Stimulated activated naive B cell treated with anti-CD40 and anti-IgM and Interleukin-4, amounts not matched to agents 10 μg/mL and 1 μg/mL and 100 μg/mL, for 72 hours (primary cell): Measurements from ENCODE around the gene RCSD1.

Experiments
- ATAC-seq, 2 donors: fragments of 150-1000 bp; cut with Tn5 transposase; replicated peaks; 2 replicates each; pipeline ENCODE4 v1.10.0; 2021; ENCODE audit warnings: moderate library complexity in 1 of 2
- DNase-seq: peaks from one replicate; pipeline ENCODE4 v3.0.0; 2021
- H3K27ac Mint-ChIP-seq: one replicate; pipeline ENCODE4 v1.8.0; 2022; ENCODE audit warnings: mild to moderate bottlenecking, mixed read lengths
- H3K27me3 Mint-ChIP-seq, 2 donors: one replicate each; pipeline ENCODE4 v1.8.0; 2022; ENCODE audit warnings: mixed read lengths in 2 of 2
- H3K36me3 Mint-ChIP-seq, 2 donors: one replicate each; pipeline ENCODE4 v1.8.0; 2022; ENCODE audit warnings: mixed read lengths in 2 of 2, mild to moderate bottlenecking in 1 of 2
- H3K4me1 Mint-ChIP-seq, 2 donors: one replicate each; pipeline ENCODE4 v1.8.0; 2022; ENCODE audit warnings: mixed read lengths in 2 of 2, mild to moderate bottlenecking in 1 of 2
- H3K4me3 Mint-ChIP-seq, 2 donors: one replicate each; pipeline ENCODE4 v1.8.0; 2022; ENCODE audit warnings: mild to moderate bottlenecking in 2 of 2, mixed read lengths in 2 of 2, moderate library complexity in 1 of 2
- H3K9me3 Mint-ChIP-seq, 2 donors: one replicate each; pipeline ENCODE4 v1.8.0; 2022; ENCODE audit warnings: mixed read lengths in 2 of 2, mild to moderate bottlenecking in 1 of 2

The RCSD1 gene

DNA sequence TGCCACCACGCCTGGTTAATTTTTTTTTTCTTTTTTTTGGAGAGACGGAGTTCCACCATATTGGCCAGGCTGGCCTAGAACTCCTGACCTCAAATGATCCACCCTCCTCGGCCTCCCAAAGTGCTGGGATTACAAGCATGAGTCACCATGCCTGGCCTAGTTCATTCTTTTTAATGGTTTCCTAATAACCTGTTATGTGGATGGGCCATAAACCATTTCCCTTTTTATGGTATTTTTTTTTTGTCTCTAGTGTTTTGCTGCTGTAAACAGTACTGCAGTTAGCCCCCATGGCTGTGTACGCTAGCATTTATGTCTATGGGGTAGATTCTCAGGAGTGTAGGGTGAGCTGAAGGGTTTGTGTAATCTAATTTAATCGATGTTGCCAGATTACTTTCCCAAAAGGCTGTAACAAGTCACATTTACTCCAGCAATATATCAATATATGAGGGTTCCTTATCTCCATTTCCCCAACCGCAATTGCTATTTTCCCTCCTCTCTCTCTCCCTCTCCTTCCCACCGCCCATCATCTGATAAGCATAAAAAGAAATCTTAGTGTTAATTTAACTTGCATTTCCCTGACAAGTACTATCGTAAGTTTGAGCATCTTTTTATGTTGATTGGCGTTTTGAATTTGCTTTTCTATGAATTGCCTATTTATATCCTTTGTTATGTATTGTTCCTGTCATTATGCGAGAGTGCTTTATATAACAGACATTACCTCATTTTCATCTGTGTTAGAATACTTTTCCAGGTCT is 28.7 kb downstream of the RCSD1 start:
- H3K27me3 Mint-ChIP-seq: no peaks in the 10 kb centered on the region
- H3K36me3 Mint-ChIP-seq: peaks cover 28 to 49% of the 10 kb centered on the region in 2 donors
- ATAC-seq (no peak), DNase-seq (no peak)
- peaks cover 77 to 96% of the 10 kb centered on the region in 2 donors for H3K4me1 Mint-ChIP-seq
- H3K9me3 Mint-ChIP-seq: peaks cover 0 to 2% of the 10 kb centered on the region in 2 donors
- H3K4me3 Mint-ChIP-seq: no peak overlapping the region
- peak overlapping the region; percentile 71 for H3K27ac Mint-ChIP-seq

DNA sequence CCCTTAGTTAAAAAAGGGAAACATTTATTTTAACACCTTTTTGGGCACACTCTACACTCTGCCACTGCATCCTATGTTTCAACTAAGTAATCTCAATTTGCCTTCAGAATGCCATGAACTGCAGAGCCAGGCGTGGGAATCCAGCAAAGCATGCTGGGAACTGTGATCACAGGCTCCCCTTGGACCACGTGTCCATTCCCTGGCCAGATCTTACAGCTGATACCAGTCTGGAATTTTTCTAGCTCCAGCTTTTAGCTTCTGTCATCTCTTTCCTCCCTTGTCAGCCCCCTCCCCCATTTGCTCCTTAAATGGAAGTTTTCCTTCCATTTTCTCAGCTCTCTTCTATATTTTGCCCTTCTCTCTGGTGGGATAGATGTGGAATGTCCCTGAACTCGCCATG is 29.4 kb downstream of the RCSD1 start:
- no peak for DNase-seq
- Mint-ChIP-seq H3K27ac (peak overlapping the region; percentile 53), H3K27me3 (no peaks in the 10 kb centered on the region), H3K9me3 (peaks cover 0 to 2% of the 10 kb centered on the region in 2 donors), H3K36me3 (peaks cover 24 to 43% of the 10 kb centered on the region in 2 donors), H3K4me3 (no peak overlapping the region), H3K4me1 (peaks cover 73 to 94% of the 10 kb centered on the region in 2 donors)
- no peak for ATAC-seq

DNA sequence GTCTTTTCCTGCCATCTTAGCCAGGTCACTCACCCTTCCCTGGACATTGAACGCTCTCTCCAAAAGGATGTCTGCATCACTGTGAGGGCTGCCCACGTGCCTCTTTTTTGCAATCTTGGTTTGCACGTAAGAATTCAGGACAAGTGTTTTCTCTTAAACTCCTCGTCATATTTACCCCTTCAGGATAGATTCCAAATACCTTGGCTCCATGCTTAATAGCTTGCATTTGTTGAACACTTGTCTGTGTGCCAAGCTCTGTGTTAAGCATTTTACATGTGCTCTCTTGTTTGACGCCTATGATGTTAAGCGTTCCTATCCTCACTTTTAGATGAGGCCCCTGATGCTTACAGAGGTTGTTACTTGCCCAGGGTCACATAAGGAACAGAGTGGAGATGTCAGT is 29.8 kb downstream of the RCSD1 start:
- DNase-seq (no peak), ATAC-seq (no peak)
- peaks cover 0 to 2% of the 10 kb centered on the region in 2 donors for H3K9me3 Mint-ChIP-seq
- H3K4me1 Mint-ChIP-seq: peaks cover 73 to 94% of the 10 kb centered on the region in 2 donors
- no peak overlapping the region for H3K4me3 Mint-ChIP-seq
- H3K36me3 Mint-ChIP-seq: peaks cover 26 to 46% of the 10 kb centered on the region in 2 donors
- peak overlapping the region; percentile 53 for H3K27ac Mint-ChIP-seq
- H3K27me3 Mint-ChIP-seq: no peaks in the 10 kb centered on the region

- Mint-ChIP-seq H3K4me3 (peak overlapping the region; percentile 54 to 64), H3K27me3 (no peaks in the 10 kb centered on the region), H3K9me3 (peaks cover 0 to 2% of the 10 kb centered on the region in 2 donors), H3K4me1 (peaks cover 71 to 97% of the 10 kb centered on the region in 2 donors), H3K36me3 (peaks cover 29 to 51% of the 10 kb centered on the region in 2 donors), H3K27ac (peak overlapping the region; percentile 71)
- no peak for DNase-seq
- peak; percentile 66 to 73 for ATAC-seq
Observed at GRCh38 chr1:167661527-167662426, 31.7 kb downstream of the RCSD1 start.

- ATAC-seq: peak; percentile 57 to 66
- DNase-seq: no peak
Observed at GRCh38 chr1:167663002-167663772, 33.2 kb downstream of the RCSD1 start.

GRCh38 chr1:167665469-167665868 is 35.4 kb downstream of the RCSD1 start:
- DNase-seq (no peak), ATAC-seq (no peak)
- Mint-ChIP-seq H3K27me3 (no peaks in the 10 kb centered on the region), H3K9me3 (no peaks in the 10 kb centered on the region), H3K4me1 (peaks cover 70 to 97% of the 10 kb centered on the region in 2 donors), H3K27ac (peak overlapping the region; percentile 42), H3K4me3 (no peak overlapping the region), H3K36me3 (peaks cover 24 to 47% of the 10 kb centered on the region in 2 donors)

More at GRCh38 chr1:167663002-167663772, 33.2 kb downstream of the RCSD1 start:
- H3K36me3 Mint-ChIP-seq: peaks cover 26 to 54% of the 10 kb centered on the region in 2 donors
- H3K4me1 Mint-ChIP-seq: peaks cover 70 to 97% of the 10 kb centered on the region in 2 donors
- H3K9me3 Mint-ChIP-seq: peaks cover 0 to 2% of the 10 kb centered on the region in 2 donors
- peak overlapping the region; percentile 37 to 54 for H3K4me3 Mint-ChIP-seq
- H3K27ac Mint-ChIP-seq: peak overlapping the region; percentile 10
- H3K27me3 Mint-ChIP-seq: no peaks in the 10 kb centered on the region

DNA sequence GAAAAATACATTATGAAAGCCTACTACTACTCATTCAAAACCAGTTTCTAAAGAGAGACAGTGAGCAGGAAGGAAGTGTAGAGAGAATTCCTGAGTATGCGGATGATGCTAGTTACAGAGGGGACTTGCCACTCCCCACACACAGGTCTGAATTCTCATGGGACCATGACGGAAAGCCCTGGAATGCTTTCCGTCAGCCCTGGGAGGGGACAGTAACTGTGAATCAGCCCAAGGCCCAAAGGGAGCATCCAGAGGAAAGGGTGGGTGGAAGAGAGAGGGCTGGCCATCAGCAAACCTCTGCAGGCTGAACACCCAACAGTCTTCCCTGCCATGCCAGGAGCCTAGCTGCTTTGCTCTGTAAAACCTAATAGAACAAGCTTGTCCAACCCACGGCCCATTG is 36.4 kb downstream of the RCSD1 start:
- no peak for DNase-seq
- no peak for ATAC-seq
- H3K27me3 Mint-ChIP-seq: no peaks in the 10 kb centered on the region
- H3K4me1 Mint-ChIP-seq: peaks cover 72 to 97% of the 10 kb centered on the region in 2 donors
- H3K4me3 Mint-ChIP-seq: no peak overlapping the region
- peaks cover 34 to 48% of the 10 kb centered on the region in 2 donors for H3K36me3 Mint-ChIP-seq
- H3K9me3 Mint-ChIP-seq: no peaks in the 10 kb centered on the region
- H3K27ac Mint-ChIP-seq: peak overlapping the region; percentile 85

DNA sequence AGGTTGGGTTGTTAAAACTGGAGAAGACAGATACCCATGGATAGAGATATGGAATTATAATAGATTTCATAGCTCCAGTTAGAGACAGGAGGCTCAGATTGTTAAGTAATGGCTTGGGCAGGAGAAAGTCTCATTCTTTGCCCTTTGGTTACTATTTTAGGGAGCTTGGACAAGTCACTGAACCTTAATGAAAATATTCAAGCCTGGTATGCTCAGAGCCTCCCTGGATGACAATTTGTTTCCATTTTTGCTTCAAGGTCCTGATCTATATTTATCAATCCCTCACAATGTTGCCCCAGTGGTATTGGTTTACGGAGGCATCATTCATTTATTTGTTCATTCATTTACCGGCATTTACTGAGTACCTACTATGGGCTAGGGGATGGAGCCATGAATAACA is 37.5 kb downstream of the RCSD1 start:
- Mint-ChIP-seq H3K36me3 (peaks cover 41 to 60% of the 10 kb centered on the region in 2 donors), H3K4me3 (peak overlapping the region in 1 of 2 donors; percentile 15), H3K4me1 (peaks cover 71 to 97% of the 10 kb centered on the region in 2 donors), H3K27ac (peak overlapping the region; percentile 66), H3K9me3 (no peaks in the 10 kb centered on the region), H3K27me3 (no peaks in the 10 kb centered on the region)
- ATAC-seq: no peak
- DNase-seq: no peak

DNA sequence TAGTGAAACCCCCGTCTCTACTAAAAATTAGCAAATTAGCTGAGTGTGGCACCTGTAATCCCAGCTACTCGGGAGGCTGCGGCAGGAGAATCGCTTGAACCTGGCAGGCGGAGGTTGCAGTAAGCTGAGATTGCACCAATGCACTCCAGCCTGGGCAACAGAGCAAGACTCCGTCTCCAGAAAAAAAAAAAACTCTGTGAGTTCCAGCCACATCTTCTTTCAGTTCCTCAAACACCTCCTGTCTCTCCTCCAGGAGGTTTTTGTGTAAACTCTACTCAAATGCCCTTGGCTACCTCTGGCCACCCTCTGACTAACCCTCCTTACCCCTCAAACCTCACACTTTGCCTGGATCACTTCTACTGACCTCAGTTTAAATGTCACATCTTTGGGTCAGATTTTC is 38.1 kb downstream of the RCSD1 start:
- DNase-seq (peak; percentile 42), ATAC-seq (peak; percentile 96)
- peaks cover 70 to 97% of the 10 kb centered on the region in 2 donors for H3K4me1 Mint-ChIP-seq
- peak overlapping the region; percentile 15 to 49 for H3K4me3 Mint-ChIP-seq
- H3K27ac Mint-ChIP-seq: peak overlapping the region; percentile 31
- H3K36me3 Mint-ChIP-seq: peaks cover 36 to 61% of the 10 kb centered on the region in 2 donors
- H3K9me3 Mint-ChIP-seq: no peaks in the 10 kb centered on the region
- H3K27me3 Mint-ChIP-seq: no peaks in the 10 kb centered on the region

DNA sequence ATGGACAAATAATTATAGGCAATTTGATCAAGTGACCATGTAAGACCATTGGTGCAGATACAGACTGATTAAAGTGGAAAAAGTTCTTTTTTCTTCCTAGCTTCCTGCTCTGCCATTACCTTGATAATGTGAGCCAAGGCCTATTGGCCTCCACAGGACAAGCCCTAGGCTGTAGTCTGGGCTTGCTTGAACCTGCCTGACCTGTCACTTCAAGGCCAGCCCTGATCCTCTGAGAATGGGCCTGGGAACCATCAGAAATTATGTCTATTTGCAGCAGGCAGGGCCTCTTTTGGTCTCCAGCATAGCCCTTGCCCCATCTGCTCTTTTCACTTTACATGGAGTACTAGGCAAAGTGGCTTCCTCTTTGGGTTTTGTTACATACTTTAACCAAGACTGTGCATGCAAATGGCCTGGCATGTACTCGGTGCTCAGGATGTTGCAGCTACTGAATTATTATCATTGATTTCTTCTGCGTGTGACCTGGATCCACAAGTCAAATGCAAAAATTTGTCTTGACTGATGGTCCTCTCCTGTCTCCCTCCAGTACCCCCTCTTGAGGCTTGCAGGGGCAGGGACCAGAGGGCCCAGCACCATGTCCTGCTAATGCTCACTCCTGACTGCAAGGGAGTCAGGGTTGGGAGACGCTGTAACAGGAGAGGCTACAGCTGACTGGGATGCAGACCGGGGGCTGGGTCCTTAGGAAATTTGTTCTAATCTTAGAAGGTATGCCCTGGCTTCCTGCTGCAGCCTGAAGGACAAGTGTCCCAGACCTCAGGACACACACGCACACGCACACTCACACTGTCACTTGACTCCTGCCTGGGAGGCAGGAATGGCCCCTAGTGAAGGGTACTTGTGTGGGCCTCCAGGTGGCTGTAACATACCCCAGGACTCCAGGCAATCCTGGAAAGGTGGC is 39.4 kb downstream of the RCSD1 start:
- H3K4me3 Mint-ChIP-seq: no peak overlapping the region
- H3K36me3 Mint-ChIP-seq: peaks cover 39 to 68% of the 10 kb centered on the region in 2 donors
- no peaks in the 10 kb centered on the region for H3K9me3 Mint-ChIP-seq
- peak in 1 of 2 donors; percentile 43 for ATAC-seq
- H3K4me1 Mint-ChIP-seq: peaks cover 72 to 98% of the 10 kb centered on the region in 2 donors
- DNase-seq: no peak
- H3K27me3 Mint-ChIP-seq: no peaks in the 10 kb centered on the region
- H3K27ac Mint-ChIP-seq: peak overlapping the region; percentile 21

DNA sequence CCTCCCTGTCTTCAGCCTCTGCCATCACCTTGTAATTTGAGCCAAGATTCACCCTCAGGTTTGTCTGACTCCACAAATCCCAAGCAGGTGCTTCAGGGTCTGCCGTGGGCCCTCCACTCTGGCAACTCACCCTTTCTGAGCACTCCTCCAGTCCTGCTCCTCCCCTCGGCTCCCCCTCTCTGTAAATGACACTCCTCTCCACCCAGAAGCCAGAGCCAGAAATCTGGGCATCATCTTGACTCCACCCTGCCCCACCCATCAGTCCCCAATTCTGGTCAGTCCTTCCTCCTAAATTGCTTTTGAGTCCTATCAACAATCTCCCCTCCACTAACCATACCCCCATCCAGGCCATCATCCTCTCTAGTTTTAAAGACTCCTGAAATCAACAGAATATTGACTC is 40.5 kb downstream of the RCSD1 start:
- no peak for ATAC-seq
- no peak overlapping the region for H3K4me3 Mint-ChIP-seq
- no peaks in the 10 kb centered on the region for H3K27me3 Mint-ChIP-seq
- H3K27ac Mint-ChIP-seq: peak overlapping the region; percentile 21
- no peaks in the 10 kb centered on the region for H3K9me3 Mint-ChIP-seq
- DNase-seq: no peak
- H3K36me3 Mint-ChIP-seq: peaks cover 39 to 70% of the 10 kb centered on the region in 2 donors
- peaks cover 69 to 97% of the 10 kb centered on the region in 2 donors for H3K4me1 Mint-ChIP-seq

- Mint-ChIP-seq H3K9me3 (no peaks in the 10 kb centered on the region), H3K27me3 (no peaks in the 10 kb centered on the region), H3K36me3 (peaks cover 34 to 66% of the 10 kb centered on the region in 2 donors), H3K4me3 (no peak overlapping the region), H3K4me1 (peaks cover 70 to 85% of the 10 kb centered on the region in 2 donors), H3K27ac (peak overlapping the region; percentile 76)
- ATAC-seq (no peak), DNase-seq (no peak)
Observed at GRCh38 chr1:167671727-167672511, 41.9 kb downstream of the RCSD1 start.
